Transverse colon (tissue), 4 donors: Measurements from ENCODE around the gene GPD1L. TPM values are rescaled to one million over a fixed set of nuclear protein-coding genes. Genes with fewer than 3 reads are reported as not detected.

Experiments used
- DNase-seq: peaks from one replicate; pipeline ENCODE4 v3.0.0-alpha.2; 2019
- H3K27ac ChIP-seq, 4 donors: fragments of 200-600 bp; sonication (generic); 2 replicates each; pipeline ENCODE4 v1.5.1; 2016 to 2018; ENCODE audit warnings: inconsistent platforms in 4 of 4
- H3K27me3 ChIP-seq: fragments of 200-600 bp; sonication (generic); 2 replicates; pipeline ENCODE4 v1.5.1; 2017; ENCODE audit warnings: inconsistent platforms
- H3K36me3 ChIP-seq, 4 donors: fragments of 200-600 bp; sonication (generic); 2 replicates each; pipeline ENCODE4 v1.5.1; 2017 to 2019; ENCODE audit warnings: inconsistent platforms in 4 of 4
- H3K4me1 ChIP-seq, 4 donors: fragments of 200-600 bp; sonication (generic); 2 replicates each; pipeline ENCODE4 v1.5.1; 2017 to 2020; ENCODE audit warnings: inconsistent platforms in 4 of 4
- H3K4me3 ChIP-seq, 4 donors: fragments of 200-600 bp; sonication (generic); 1 replicate in 1 of 4; 2 replicates in 3 of 4; pipeline versions ENCODE4 v1.5.1 to v1.6.1; 2017 to 2019; ENCODE audit warnings: inconsistent platforms in 4 of 4
- H3K9me3 ChIP-seq, 2 donors: fragments of 200-600 bp; sonication (generic); 2 replicates each; pipeline ENCODE4 v1.5.1; 2017 to 2019; ENCODE audit warnings: inconsistent platforms in 2 of 2
- EP300 ChIP-seq: sonication (generic); formaldehyde crosslinking; IDR thresholded peaks from one replicate; pipeline ENCODE4 v1.6.1; 2017; ENCODE audit warnings: antibody characterized with exemption, low read depth
- POLR2A ChIP-seq: fragments of 450-650 bp; IDR thresholded peaks from one replicate; pipeline ENCODE4 v1.6.1; 2016; ENCODE audit warnings: antibody characterized with exemption, mild to moderate bottlenecking, moderate library complexity
- POLR2AphosphoS5 ChIP-seq, 3 donors: sonication (generic); formaldehyde crosslinking; IDR thresholded peaks; one replicate each; pipeline ENCODE4 v1.6.1; 2016; ENCODE audit warnings: antibody characterized with exemption in 3 of 3
- WGBS, 2 donors: methylation state at CpG; one replicate each; pipeline ENCODE4 v1.1.5; 2018; ENCODE audit warnings: low coverage in 1 of 2; 5-methylcytosine and 5-hydroxymethylcytosine counted together
- in situ Hi-C, 4 donors: fragments of 200-750 bp; cut with MboI; loops; one replicate each; pipeline versions ENCODE4 v1.15.0 to v1.15.1; 2017; ENCODE audit warnings: low sequenced_read_pairs in 3 of 4, low pct_ligation_motif_present in 1 of 4, low pct_unique_long_range_greater_than_20kb in 1 of 4
- intact Hi-C: fragments of 100-400 bp; cut with DNase I; formaldehyde crosslinking; loops from one replicate; pipeline ENCODE4 v1.15.1; 2023; ENCODE audit warnings: low total_unique reads
- total RNA-seq, 4 donors: library from RNA; depleted of rRNA; stranded (reverse); fragments of >200 nt; gene quantifications; one replicate each; pipeline ENCODE4 v1.1.0, GENCODE V29; 2016
- TF ChIP-seq, protein P1 (sequence below), 5 experiments: fragments of 200-600 bp in 3 of 5; fragments of 450-650 bp in 2 of 5; sonication (generic) in 3 of 5; IDR thresholded peaks; 1 replicate in 2 of 5; 2 replicates in 3 of 5; pipeline ENCODE4 v1.5.1; 2016 to 2017; ENCODE audit warnings: antibody characterized with exemption in 5 of 5, inconsistent platforms in 3 of 5, mild to moderate bottlenecking in 2 of 5, moderate library complexity in 1 of 5

The GPD1L gene
- total RNA-seq, 4 donors from 2014 or later, result 35.6 to 107 (median 66.5) TPM

DNA sequence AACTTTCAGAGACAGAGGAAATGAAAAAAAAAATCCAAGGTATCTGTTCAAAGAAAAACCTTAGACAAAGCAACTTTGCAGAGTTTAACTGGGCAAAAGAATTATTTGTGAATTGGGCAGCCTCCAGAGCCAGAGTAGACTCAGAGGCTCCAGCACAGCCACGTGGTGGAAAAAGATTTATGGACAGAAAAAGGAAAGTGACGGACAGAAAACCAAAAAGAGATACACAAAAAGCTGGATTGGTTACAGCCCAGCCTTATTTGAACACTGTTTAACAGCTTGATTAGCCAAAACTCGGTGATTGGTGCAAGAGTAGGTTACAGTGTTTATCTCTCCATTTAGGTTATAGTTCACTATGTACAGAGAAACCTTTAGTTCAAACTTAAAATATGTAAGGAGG lies 23.7 kb upstream of the GPD1L start:
- Histone ChIP-seq H3K27me3 (no peaks in the 10 kb centered on the region), H3K27ac (peak overlapping the region; percentile 60 to 74 (median 66)), H3K4me3 (no peak overlapping the region), H3K36me3 (no peaks in the 10 kb centered on the region), H3K9me3 (no peaks in the 10 kb centered on the region), H3K4me1 (peaks cover 8 to 30% (median 14%) of the 10 kb centered on the region in 4 donors)
- DNase-seq, result peak; percentile 31
- in situ Hi-C loops, result no loop called here
- WGBS, 2 donors, result 8 to 16% methylated on average over 3 of the region's 3 CpGs
- intact Hi-C loops, result no loop called here
- TF ChIP-seq EP300 (no peak), POLR2A (no peak), POLR2AphosphoS5 (IDR thresholded peaks at IDR 0.05) (peak in 1 of 3 donors; percentile 14)
- TF ChIP-seq, protein P1, sequence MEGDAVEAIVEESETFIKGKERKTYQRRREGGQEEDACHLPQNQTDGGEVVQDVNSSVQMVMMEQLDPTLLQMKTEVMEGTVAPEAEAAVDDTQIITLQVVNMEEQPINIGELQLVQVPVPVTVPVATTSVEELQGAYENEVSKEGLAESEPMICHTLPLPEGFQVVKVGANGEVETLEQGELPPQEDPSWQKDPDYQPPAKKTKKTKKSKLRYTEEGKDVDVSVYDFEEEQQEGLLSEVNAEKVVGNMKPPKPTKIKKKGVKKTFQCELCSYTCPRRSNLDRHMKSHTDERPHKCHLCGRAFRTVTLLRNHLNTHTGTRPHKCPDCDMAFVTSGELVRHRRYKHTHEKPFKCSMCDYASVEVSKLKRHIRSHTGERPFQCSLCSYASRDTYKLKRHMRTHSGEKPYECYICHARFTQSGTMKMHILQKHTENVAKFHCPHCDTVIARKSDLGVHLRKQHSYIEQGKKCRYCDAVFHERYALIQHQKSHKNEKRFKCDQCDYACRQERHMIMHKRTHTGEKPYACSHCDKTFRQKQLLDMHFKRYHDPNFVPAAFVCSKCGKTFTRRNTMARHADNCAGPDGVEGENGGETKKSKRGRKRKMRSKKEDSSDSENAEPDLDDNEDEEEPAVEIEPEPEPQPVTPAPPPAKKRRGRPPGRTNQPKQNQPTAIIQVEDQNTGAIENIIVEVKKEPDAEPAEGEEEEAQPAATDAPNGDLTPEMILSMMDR (IDR thresholded peaks at IDR 0.05), result no peak

DNA sequence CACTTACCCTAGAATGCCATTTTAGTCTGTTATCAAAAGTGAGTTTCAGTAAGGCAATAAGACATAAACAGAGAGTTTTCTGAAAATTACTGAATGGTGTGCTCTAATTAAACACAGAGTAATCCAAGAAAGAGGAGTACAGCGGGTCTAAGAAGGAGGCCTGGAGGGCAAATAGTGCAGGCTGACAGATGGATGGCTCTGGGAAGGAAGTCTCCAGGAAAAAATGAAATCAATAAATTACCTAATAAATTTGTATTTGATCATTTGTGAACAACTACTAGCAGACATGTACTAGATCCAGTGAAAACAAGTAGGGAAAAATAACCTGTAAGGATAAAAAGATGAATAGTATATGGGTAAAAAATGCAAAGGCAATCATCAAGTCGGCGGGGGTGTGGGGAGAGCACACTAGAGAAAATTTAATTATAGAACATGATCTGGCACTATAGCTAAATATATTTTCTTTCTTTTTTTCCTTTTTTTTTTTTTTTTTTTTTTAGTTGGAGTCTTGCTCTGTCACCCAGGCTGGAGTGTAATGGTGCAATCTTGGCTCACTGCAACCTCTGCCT lies 22.6 kb upstream of the GPD1L start:
- Histone ChIP-seq H3K9me3 (no peaks in the 10 kb centered on the region), H3K4me3 (no peak overlapping the region), H3K27ac (peak overlapping the region in 2 of 4 donors; percentile 60 to 62), H3K4me1 (peaks cover 8 to 20% (median 14%) of the 10 kb centered on the region in 4 donors), H3K27me3 (no peaks in the 10 kb centered on the region), H3K36me3 (no peaks in the 10 kb centered on the region)
- intact Hi-C loops (no loop called here), in situ Hi-C loops (no loop called here)
- WGBS, 2 donors, result 89 to 94% methylated on average over 3 of the region's 3 CpGs
- DNase-seq, result no peak
- TF ChIP-seq POLR2A (no peak), POLR2AphosphoS5 (IDR thresholded peaks at IDR 0.05) (no peak), EP300 (no peak)
- TF ChIP-seq, protein P1 (IDR thresholded peaks at IDR 0.05), result no peak

GRCh38 chr3:32084870-32085269 lies 21.6 kb upstream of the GPD1L start:
- intact Hi-C loops (no loop called here), in situ Hi-C loops (no loop called here)
- Histone ChIP-seq H3K4me1 (peaks cover 8 to 20% (median 14%) of the 10 kb centered on the region in 4 donors), H3K36me3 (no peaks in the 10 kb centered on the region), H3K4me3 (no peak overlapping the region), H3K27ac (no peak overlapping the region), H3K27me3 (no peaks in the 10 kb centered on the region), H3K9me3 (no peaks in the 10 kb centered on the region)
- WGBS, 2 donors, result 83 to 88% methylated on average over 1 to 2 of the region's 2 CpGs
- no peak for DNase-seq
- TF ChIP-seq POLR2AphosphoS5 (IDR thresholded peaks at IDR 0.05) (no peak), POLR2A (no peak), EP300 (no peak)
- TF ChIP-seq, protein P1 (IDR thresholded peaks at IDR 0.05), result no peak

- no peak for DNase-seq
- Histone ChIP-seq H3K4me1 (peaks cover 8 to 20% (median 14%) of the 10 kb centered on the region in 4 donors), H3K27ac (no peak overlapping the region), H3K9me3 (no peaks in the 10 kb centered on the region), H3K27me3 (no peaks in the 10 kb centered on the region), H3K36me3 (no peaks in the 10 kb centered on the region), H3K4me3 (no peak overlapping the region)
- in situ Hi-C loops (no loop called here), intact Hi-C loops (no loop called here)
- TF ChIP-seq, protein P1 (IDR thresholded peaks at IDR 0.05), result no peak
- TF ChIP-seq POLR2AphosphoS5 (IDR thresholded peaks at IDR 0.05) (no peak), POLR2A (no peak)
- 80 to 100% methylated on average over 1 of the region's 1 CpG for WGBS, 2 donors
These were observed 20.0 kb upstream of the GPD1L start for GRCh38 chr3:32086464-32086863.
